ENCODE data around the gene NCAPG2.
"Not testable (repeated sequence)": the region's sequence is repeated elsewhere in the genome, so short reads cannot be mapped to it uniquely, and the experiment has no call there.

NCAPG2 gene

GRCh38 chr7:158705234-158705850 is 738 bp upstream of the NCAPG2 start:
- Mint-ChIP-seq H3K4me1 (ENCODE audit: low read depth) (peaks cover 17% of the 10 kb centered on the region), H3K4me3 (peak overlapping the region; percentile 91), H3K27me3 (peaks cover under 1% of the 10 kb centered on the region), H3K9me3 (ENCODE audit: low read depth) (no peaks in the 10 kb centered on the region), H3K27ac (peak overlapping the region; percentile 71), H3K36me3 (no peaks in the 10 kb centered on the region)

DNA sequence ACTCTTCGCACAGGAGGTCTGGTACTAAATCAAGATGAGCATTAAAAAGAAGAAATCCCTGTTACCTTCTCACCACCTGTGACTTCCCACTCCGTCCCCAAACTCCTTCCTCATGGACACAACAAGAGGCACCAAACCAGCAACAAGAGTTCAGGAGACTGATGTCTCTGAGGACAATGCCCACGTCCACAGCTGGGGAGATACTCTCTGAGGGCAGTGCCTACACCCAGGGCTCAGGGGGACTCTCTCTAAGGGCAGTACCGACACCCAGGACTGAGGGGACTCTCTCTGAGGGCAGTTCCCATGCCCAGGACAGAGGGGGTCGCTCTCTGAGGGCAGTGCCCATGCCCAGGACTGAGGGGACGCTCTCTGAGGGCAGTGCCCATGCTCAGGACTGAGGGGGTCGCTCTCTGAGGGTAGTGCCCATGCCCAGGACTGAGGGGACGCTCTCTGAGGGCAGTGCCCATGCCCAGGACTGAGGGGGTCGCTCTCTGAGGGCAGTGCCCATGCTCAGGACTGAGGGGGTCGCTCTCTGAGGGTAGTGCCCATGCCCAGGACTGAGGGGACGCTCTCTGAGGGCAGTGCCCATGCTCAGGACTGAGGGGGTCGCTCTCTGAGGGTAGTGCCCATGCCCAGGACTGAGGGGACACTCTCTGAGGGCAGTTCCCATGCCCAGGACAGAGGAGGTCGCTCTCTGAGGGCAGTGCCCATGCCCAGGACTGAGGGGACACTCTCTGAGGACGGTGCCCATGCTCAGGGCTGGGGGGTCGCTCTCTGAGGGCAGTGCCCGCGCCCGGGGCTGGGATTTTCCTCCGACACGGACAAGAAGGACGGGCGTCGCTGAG is 703 bp downstream of the NCAPG2 start:
- peaks cover 16% of the 10 kb centered on the region for H3K4me1 Mint-ChIP-seq (ENCODE audit: low read depth)
- H3K36me3 Mint-ChIP-seq; H3K9me3 Mint-ChIP-seq (ENCODE audit: low read depth); H3K27me3 Mint-ChIP-seq: not testable (repeated sequence)
- H3K27ac Mint-ChIP-seq = peak overlapping the region; percentile 77
- peak overlapping the region; percentile 91 for H3K4me3 Mint-ChIP-seq

GRCh38 chr7:158702944-158703343 is 1.7 kb downstream of the NCAPG2 start:
- H3K36me3 Mint-ChIP-seq = no peaks in the 10 kb centered on the region
- H3K4me1 Mint-ChIP-seq (ENCODE audit: low read depth) = peaks cover 16% of the 10 kb centered on the region
- no peaks in the 10 kb centered on the region for H3K9me3 Mint-ChIP-seq (ENCODE audit: low read depth)
- peak overlapping the region; percentile 84 for H3K4me3 Mint-ChIP-seq
- H3K27ac Mint-ChIP-seq = no peak overlapping the region
- H3K27me3 Mint-ChIP-seq = no peaks in the 10 kb centered on the region

DNA sequence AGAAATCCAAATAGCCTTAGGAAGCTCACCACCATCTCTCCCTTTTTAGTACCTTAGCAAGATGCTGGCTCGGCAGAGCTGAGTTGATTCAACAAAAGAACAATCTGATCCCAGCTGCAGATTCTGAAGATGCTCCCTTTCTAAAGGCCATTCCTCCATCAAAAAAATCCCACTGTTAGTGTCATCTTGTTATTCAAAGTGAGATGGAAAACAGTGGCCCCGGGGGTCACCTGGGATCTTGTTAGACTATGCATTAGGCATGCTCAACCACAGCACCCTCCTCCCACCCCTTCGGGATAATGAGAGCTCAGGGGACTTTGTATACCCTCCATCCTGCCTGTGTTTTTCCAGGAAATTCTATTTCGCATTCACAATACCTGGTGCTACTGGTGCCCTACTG is 2.4 kb downstream of the NCAPG2 start:
- Mint-ChIP-seq H3K36me3 (no peaks in the 10 kb centered on the region), H3K4me3 (no peak overlapping the region), H3K27me3 (no peaks in the 10 kb centered on the region), H3K4me1 (ENCODE audit: low read depth) (peaks cover 16% of the 10 kb centered on the region), H3K27ac (no peak overlapping the region), H3K9me3 (ENCODE audit: low read depth) (no peaks in the 10 kb centered on the region)

- H3K9me3 Mint-ChIP-seq (ENCODE audit: low read depth) = no peaks in the 10 kb centered on the region
- no peak overlapping the region for H3K4me3 Mint-ChIP-seq
- peaks cover 19% of the 10 kb centered on the region for H3K4me1 Mint-ChIP-seq (ENCODE audit: low read depth)
- H3K27ac Mint-ChIP-seq = no peak overlapping the region
- H3K36me3 Mint-ChIP-seq = no peaks in the 10 kb centered on the region
- H3K27me3 Mint-ChIP-seq = no peaks in the 10 kb centered on the region
Observed at GRCh38 chr7:158700008-158700407, 4.6 kb downstream of the NCAPG2 start.

- Mint-ChIP-seq H3K9me3 (ENCODE audit: low read depth) (no peaks in the 10 kb centered on the region), H3K4me1 (ENCODE audit: low read depth) (peaks cover 19% of the 10 kb centered on the region), H3K27ac (no peak overlapping the region)
Observed at GRCh38 chr7:158699341-158699740, 5.3 kb downstream of the NCAPG2 start.

GRCh38 chr7:158698657-158699195 is 5.9 kb downstream of the NCAPG2 start:
- Mint-ChIP-seq H3K4me3 (no peak overlapping the region), H3K27ac (no peak overlapping the region), H3K36me3 (no peaks in the 10 kb centered on the region), H3K4me1 (ENCODE audit: low read depth) (peaks cover 19% of the 10 kb centered on the region), H3K27me3 (no peaks in the 10 kb centered on the region), H3K9me3 (ENCODE audit: low read depth) (no peaks in the 10 kb centered on the region)

More at GRCh38 chr7:158699341-158699740, 5.3 kb downstream of the NCAPG2 start:
- Mint-ChIP-seq H3K27me3 (no peaks in the 10 kb centered on the region), H3K4me3 (no peak overlapping the region), H3K36me3 (no peaks in the 10 kb centered on the region)

DNA sequence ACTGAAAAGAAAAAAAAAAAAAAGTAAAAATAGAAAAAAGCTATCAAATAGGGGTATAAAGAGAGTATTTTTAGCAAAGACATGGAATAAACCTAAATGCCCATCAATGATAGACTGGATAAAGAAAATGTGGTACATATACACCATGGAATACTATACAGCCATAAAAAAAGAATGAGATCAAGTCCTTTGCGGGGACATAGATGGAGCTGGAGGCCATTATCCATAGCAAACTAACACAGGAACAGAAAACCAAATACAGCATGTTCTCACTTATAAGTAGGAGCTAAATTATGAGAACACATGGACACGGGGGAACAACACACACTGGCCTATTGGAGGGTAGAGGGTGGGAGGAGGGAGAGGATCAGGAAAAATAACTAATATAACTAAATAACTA is 7.0 kb downstream of the NCAPG2 start:
- not testable (repeated sequence) for H3K36me3 Mint-ChIP-seq; H3K4me3 Mint-ChIP-seq; H3K27me3 Mint-ChIP-seq; H3K9me3 Mint-ChIP-seq (ENCODE audit: low read depth); H3K27ac Mint-ChIP-seq
- peaks cover 12% of the 10 kb centered on the region for H3K4me1 Mint-ChIP-seq (ENCODE audit: low read depth)

- no peaks in the 10 kb centered on the region for H3K9me3 Mint-ChIP-seq (ENCODE audit: low read depth)
- no peaks in the 10 kb centered on the region for H3K27me3 Mint-ChIP-seq
- H3K36me3 Mint-ChIP-seq = no peaks in the 10 kb centered on the region
- H3K4me3 Mint-ChIP-seq = peak overlapping the region; percentile 51
- peaks cover 12% of the 10 kb centered on the region for H3K4me1 Mint-ChIP-seq (ENCODE audit: low read depth)
- no peak overlapping the region for H3K27ac Mint-ChIP-seq
Observed at GRCh38 chr7:158695726-158696452, 8.7 kb downstream of the NCAPG2 start.

DNA sequence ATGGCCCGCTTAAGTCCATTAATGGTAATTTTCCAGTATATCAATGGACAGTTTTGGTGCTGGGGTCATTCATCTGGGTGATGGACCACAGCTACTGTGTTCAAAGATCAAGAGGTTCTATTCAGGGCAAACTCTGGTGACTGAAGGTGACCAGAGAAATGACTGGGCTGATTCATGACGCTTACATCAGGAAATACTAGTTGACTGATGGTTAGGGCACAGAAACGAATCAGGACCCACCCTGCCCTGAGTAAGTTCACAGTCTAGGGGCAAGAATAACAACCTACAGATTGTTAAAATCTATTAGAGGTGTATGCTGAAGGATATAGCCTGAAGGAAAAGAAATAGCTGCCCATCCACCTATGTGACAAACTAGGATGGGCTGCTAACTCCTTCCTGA is 9.5 kb downstream of the NCAPG2 start:
- Mint-ChIP-seq H3K9me3 (ENCODE audit: low read depth) (no peaks in the 10 kb centered on the region), H3K27ac (no peak overlapping the region), H3K4me3 (no peak overlapping the region), H3K27me3 (no peaks in the 10 kb centered on the region), H3K4me1 (ENCODE audit: low read depth) (peaks cover 12% of the 10 kb centered on the region), H3K36me3 (no peaks in the 10 kb centered on the region)

GRCh38 chr7:158694650-158695049 is 10.0 kb downstream of the NCAPG2 start:
- H3K36me3 Mint-ChIP-seq = no peaks in the 10 kb centered on the region
- no peak overlapping the region for H3K27ac Mint-ChIP-seq
- peaks cover 12% of the 10 kb centered on the region for H3K4me1 Mint-ChIP-seq (ENCODE audit: low read depth)
- H3K27me3 Mint-ChIP-seq = no peaks in the 10 kb centered on the region
- no peaks in the 10 kb centered on the region for H3K9me3 Mint-ChIP-seq (ENCODE audit: low read depth)
- H3K4me3 Mint-ChIP-seq = no peak overlapping the region

DNA sequence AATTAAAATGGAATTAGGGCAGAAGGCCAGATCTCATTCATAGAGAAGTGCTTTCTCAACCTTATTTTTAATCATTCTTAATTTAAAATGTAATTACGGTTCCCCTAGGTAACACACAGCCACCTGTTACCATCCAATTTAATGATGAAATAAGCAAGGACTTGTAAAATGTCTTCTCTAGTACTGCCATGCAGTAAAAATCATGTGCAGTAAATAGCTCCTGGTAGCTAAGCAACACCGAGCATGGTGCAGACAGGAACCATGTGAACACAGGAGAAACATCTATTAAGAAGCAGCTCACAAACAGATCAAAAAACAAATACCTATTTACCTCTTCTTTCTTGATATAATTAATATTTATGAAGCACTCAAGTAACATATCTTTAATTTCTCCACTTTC is 15.1 kb downstream of the NCAPG2 start:
- Mint-ChIP-seq H3K4me3 (no peak overlapping the region), H3K9me3 (ENCODE audit: low read depth) (no peaks in the 10 kb centered on the region), H3K27me3 (no peaks in the 10 kb centered on the region), H3K27ac (no peak overlapping the region), H3K36me3 (peaks cover 8% of the 10 kb centered on the region), H3K4me1 (ENCODE audit: low read depth) (no peaks in the 10 kb centered on the region)

DNA sequence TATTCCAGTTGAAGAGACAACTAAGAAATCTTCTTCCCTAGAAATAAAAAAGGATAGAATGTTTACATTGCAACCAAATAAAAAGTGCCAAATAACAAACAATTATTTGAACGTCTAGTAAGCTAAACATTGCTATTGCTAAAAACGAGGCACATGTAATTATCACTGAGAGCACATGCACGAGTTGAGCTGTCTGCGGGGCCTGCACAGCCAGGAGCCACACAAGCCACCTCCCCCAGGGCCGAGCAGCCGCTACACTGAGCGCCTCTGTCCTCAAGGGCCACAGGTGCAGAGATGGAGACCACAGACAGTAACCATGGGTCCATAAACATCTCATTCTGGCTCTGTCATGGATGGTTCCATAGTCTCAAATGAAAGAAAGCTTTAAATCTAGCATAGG is 17.2 kb downstream of the NCAPG2 start:
- Mint-ChIP-seq H3K27me3 (no peaks in the 10 kb centered on the region), H3K4me1 (ENCODE audit: low read depth) (no peaks in the 10 kb centered on the region), H3K4me3 (no peak overlapping the region), H3K36me3 (peaks cover 18% of the 10 kb centered on the region), H3K9me3 (ENCODE audit: low read depth) (no peaks in the 10 kb centered on the region), H3K27ac (no peak overlapping the region)

DNA sequence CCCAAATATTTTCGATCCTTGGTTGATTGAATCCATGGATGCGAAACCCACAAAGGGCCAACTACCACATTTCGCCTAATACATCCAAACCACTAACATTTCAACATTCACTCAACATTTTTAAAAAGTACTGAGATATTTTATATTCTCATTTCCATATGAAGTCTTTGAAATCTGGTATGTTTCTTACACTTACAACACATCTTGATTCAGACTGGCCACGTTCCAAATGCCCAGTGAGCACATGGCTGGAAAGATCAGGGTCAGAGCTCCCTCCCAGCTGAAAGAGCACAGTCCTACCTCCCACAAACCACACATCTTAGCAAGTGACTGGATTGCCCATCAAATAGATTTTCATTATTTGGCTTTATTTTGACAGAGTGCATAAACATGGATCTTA is 18.9 kb downstream of the NCAPG2 start:
- H3K36me3 Mint-ChIP-seq = peaks cover 18% of the 10 kb centered on the region
- peaks cover 4% of the 10 kb centered on the region for H3K4me1 Mint-ChIP-seq (ENCODE audit: low read depth)
- no peaks in the 10 kb centered on the region for H3K9me3 Mint-ChIP-seq (ENCODE audit: low read depth)
- H3K27ac Mint-ChIP-seq = no peak overlapping the region
- H3K4me3 Mint-ChIP-seq = no peak overlapping the region
- no peaks in the 10 kb centered on the region for H3K27me3 Mint-ChIP-seq

DNA sequence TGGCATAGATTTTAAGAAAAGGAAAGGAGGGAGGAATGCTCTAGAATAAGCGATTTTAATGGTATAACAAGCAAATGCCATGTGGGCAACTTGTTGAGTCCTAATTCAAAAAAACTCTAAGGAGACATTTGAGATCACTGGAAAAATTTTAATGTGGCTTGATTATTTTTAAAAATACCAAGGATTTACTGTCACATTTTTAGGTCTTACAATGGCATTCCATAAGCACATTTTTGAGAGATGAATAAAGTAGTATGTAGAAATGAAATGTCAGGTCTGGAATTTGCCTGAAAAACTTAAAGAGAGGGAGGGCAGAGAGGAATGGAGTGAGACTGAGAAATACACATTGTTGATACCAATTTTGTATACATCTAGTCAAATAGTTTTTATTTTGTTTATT is 20.3 kb downstream of the NCAPG2 start:
- Mint-ChIP-seq H3K9me3 (ENCODE audit: low read depth) (no peaks in the 10 kb centered on the region), H3K27me3 (no peaks in the 10 kb centered on the region), H3K36me3 (peaks cover 18% of the 10 kb centered on the region), H3K4me1 (ENCODE audit: low read depth) (peaks cover 16% of the 10 kb centered on the region), H3K4me3 (no peak overlapping the region), H3K27ac (no peak overlapping the region)
